Measurements from ENCODE around the gene CHRNE.

The CHRNE gene

DNA sequence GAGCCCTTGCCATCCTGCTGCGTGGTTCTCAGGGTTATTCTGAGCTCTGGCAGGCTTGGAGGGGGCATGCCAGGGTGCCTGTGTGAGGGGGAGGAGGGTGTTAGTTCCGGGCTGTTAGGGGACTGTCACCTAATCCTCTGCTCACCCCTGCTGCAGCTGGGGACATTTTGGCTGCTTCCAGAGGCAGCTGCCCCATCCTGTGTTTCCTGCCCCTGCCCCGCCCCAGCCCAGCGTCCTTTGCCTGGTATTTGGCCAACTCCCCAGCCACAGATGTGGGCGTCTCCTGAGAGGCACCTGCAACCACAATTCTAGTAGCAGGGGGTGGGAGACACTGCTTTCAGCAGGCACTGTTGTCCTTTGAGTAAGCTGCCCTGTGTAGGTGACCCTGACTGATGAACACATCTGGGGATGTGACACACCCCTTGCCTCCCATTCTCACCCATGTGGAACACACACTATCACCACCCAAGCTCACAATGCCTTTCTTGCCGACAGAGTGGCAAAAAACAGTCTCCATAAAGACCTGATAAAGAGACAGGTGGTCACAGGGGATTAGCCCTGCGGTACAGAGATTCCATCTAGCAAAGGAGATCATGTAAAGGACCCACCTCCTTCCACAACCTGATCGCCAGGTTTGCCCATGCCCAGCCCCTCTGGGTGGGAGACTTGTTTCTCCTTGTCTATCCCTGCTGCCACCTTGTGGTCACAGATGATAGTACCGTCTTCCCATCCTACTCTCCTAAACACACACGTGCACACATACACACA lies at the start of gene CHRNE:
CHRNE (minus strand) TSS at position 48 of the 768 bp plus-strand sequence; CDS start at position 13, 35 bp downstream.
- peak; percentile 84 for DNase-seq

DNA sequence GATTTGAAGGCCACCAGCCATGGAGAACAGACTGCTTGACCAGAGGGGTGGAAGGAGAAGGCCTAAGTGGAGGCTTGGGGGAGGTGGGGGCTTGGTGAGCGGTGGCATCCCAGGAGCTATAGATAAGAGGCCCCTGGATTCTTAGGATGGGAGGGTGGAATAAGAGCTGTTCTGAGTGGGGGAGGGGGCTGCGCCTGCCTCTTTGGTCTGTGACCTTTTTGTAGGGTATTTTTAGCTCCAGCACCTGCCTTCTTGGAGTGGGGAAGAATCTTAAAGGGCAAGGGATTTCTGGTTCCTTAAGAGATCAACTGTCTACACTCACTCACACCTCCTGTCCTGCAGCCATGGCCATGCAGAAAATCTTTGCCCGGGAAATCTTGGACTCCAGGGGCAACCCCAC lies 48.6 kb upstream of the CHRNE start:
- DNase-seq = no peak

DNA sequence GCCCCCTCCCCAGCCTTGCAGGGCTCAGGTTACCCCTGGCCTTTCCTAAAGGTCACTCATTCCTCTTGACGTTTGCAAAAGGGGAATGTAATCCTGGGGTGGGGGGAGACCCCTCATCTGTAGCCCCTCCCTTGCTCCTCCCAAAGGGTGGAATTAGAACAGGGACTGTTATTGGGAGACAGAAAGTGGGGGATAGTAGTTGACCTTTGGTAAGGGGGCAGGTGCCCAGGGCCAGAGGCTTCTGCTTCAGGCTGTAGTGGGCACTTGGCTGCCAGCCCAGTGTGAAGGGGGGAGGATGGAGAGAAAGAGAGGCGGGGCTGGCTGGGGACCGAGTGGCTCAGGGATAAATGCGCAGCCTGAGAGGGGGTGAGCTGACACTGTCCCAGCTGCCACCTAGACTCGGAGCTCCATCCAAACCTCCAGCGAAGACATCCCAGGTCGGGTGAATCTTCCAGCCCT lies 47.9 kb upstream of the CHRNE start, which contains the start of gene ENO3:
ENO3 (plus strand) TSS at position 374 of the 459 bp plus-strand sequence. CDS start 711 bp downstream, outside the sequence.
- peak; percentile 27 for DNase-seq

DNA sequence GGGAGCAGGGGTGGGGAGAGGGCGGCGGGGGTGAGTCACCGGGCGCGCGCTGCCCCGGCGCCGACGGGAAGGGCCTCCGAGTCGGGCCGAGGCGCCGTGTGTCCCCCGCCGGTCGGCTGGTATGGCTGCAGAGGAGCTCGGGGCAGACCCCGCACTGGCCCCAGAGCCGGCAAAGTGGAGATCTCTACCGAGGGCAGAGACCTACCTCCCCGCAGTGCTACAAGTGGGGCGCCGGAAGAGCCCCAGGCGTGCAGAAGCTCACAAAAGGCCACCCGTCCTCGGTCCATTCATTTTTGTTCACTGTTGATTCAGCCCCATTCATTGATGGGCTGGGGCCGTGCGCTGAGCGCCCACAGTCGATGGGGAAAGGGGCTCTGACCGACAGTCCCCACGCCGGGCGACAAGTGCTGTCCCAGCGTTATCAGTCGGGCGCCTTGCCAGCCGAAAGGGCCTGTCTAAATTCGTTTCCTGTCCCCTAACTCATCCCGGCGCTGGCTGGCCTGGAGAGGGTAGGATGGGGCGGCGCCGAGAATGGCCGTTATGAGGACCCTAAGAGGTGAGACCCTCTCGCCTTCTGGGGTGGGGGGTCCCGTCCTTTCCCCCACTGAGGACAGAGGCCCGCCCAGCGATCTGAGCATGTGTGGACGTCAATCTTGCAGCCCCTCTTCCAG lies 47.3 kb upstream of the CHRNE start:
- peak; percentile 30 for DNase-seq

DNA sequence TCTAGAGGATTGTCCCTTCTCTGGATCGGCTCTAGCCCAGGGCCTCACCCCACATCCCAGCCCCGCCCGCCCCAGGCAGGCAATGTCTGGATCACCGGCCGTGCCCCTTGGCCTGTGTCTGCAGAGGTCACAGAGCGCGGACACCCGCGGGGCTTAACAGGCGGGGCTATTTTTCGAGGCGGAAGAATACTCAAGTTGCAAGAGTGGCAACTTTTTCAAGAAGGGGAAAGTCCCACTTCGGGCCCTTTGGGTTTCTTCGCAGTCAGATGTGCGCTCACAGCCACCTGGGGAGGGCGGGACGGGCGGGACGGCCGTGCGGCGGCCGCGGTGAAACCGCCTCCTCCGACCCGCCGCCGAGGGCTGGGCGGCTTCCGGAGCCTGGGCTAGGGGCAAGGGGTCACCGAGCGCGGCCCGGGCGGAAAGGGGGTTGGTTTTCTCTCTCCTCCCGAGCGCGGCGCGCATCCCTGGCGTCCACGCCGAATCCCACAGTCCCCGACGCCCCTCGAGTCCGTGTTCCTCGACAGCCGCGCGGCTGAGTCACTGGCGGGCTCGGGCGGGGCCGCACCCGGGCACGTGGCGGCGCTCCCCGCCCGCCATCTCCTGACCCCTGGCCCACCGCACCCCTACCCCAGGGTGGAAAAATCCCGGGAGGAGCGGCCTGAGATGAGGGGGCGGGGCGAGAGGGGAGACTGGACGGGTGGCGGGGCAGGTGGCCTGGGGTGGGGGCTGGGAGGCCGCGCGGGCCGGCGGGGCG lies 46.6 kb upstream of the CHRNE start:
- DNase-seq = peak; percentile 66

DNA sequence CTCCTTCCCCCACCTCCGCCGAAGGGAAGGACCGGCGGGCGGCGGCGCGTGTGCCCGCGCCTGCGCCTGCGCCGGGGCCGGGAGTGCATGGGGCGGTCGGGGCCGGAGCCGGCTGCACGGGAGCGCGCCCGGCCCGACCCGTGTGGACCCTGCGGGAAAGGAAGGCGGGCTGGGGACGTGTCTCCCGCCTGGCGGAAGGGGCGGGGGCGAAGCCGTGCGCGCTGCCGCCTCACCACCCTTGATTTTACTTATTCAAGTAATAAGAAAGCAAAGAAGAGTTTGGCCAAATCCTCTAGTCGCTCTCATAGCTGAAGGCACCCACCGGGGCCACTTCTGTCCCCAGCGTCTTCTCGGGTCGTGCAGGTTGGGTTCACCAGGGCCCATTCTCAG lies 46.0 kb upstream of the CHRNE start:
- peak; percentile 87 for DNase-seq

DNA sequence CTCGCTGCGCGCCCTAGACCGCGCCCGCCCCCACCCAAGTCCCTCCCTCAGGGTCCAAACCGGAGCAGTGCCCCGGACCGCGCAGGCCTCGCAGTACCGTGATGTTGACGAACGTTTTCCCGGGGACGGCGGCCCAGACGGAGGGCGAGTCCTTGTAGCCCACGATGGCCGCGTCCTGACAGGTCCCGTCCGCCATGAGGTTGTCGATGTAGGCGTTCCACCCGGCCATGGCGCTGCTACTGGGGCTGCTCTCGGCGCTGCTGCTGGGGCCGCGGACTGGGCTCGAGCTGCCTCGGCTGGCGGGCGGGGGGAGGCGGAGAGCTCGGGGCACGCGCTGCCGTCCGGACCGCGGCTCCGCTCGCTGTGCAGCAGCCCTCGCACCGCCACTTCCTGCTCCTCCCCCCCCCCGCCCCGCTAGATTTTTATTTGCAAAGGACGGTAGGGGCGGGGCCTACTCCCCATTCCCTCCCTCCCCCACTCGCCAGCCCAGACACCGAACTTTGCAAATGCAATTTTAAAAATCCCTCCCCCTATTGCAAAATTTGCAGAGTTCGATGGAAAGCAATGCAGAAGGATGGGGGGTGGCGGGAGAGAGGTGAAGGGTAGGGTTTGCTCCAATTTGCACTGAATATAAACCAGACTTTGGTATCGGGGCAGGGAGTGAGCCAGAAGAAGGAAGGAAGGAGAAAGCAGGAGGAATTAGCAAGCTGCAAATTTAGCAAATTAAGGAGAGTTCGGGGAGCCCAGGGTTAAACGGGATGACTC lies 45.5 kb upstream of the CHRNE start, which contains the start of gene PFN1:
PFN1 (minus strand) TSS at position 365 of the 765 bp plus-strand sequence; CDS start at position 229, 136 bp downstream.
- peak; percentile 87 for DNase-seq

DNA sequence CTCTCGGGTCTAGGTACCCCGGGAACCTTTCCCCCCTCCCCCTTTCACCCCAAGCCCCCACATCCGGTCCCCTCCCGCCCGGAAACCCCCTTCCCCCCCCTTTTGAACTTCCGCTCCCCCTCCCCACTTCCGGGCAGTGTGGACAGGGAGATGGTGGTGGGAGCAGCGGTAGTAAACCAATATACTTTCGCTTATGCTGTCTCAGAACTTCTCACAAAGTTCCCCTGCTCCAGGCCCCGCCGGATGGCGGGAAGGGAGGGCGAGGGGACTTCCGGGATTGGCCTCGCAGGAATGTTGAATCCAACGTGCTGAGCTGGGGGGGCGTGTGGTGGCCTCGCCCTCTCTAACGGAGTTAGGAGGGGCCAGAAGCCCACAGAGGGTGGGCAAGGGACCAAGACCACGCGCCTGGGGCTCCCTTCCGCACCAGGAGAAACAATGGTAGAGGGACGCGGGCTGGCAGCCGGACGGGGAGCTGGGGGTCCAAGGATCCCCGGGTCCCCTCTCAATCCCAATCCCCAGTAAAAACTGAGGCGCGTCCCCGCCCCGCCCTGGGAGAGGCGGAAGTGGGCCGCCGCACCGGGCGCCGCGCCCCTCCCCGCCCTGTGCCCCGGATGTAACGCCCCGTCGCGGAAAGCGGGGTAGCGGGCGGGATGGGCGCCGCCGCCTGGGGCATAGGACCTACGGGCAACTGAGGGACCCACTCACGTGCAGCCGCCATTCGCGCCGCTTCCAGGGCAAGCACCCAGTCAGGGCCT lies 44.7 kb upstream of the CHRNE start:
- peak; percentile 41 for DNase-seq

DNA sequence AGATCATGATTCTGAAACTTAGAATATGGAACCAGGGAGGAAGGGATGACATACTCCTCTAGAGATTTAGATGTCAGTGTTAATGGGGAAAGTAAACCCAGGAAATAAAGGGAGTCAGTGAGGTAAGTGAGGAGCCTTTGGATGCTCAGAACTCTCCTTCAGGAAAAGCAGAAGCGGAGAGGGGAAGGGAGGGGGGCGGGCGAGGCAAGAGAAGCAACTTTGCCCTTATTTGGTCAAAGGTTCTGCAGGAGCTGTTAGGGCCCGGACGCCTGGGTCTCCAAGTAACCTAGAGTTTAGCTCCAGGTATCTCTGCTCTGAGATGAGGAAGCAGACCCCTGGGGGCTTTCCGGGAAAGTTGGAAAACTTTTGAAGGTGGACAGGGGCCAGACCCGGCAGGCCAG lies 44.1 kb upstream of the CHRNE start:
- no peak for DNase-seq

DNA sequence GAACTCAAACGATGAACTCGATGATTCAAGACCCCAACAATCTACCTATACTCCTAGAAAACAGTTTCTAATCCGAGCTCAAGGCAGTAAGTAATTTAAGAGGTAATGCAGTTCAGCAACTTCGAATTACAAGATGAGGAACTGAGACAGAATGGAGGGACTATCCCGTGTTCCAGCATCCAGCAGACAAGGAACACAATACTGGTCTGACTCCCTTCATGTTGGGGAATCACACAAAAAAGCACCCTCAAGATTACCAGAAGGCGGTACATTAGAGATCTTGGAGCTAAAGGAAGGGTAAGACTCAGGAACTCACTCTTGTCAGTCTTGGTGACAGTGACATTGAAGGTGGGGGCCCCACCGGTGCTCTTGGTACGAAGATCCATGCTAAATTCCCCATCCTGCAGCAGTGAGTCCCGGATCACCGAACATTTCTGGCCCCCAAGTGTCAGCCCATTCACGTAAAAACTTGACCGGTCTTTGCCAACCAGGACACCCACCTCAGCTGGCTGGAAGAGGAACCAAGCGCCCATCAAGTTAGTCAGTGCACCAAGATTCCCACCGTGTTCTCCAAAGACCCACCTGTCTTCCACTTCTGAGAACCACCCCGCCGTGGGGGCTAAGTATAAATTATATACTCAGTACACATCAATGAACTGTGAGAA lies 43.5 kb upstream of the CHRNE start:
- DNase-seq = no peak

DNA sequence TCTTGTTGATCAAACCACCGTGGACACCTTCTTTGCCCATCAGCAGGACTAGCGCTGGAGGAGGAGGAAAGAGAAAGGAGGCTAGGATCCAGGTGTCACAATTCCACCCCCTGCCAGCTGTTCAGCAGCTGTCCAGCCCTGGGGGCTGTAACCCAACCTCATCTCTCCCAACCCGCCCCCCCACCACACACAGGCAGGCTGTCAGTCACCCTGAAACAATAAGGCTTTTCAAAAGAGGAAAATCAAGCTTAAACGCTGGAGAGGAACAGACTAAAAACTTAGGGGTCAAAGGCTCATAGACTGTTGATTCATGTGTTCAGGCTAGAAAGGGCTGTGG lies 43.0 kb upstream of the CHRNE start:
- no peak for DNase-seq

DNA sequence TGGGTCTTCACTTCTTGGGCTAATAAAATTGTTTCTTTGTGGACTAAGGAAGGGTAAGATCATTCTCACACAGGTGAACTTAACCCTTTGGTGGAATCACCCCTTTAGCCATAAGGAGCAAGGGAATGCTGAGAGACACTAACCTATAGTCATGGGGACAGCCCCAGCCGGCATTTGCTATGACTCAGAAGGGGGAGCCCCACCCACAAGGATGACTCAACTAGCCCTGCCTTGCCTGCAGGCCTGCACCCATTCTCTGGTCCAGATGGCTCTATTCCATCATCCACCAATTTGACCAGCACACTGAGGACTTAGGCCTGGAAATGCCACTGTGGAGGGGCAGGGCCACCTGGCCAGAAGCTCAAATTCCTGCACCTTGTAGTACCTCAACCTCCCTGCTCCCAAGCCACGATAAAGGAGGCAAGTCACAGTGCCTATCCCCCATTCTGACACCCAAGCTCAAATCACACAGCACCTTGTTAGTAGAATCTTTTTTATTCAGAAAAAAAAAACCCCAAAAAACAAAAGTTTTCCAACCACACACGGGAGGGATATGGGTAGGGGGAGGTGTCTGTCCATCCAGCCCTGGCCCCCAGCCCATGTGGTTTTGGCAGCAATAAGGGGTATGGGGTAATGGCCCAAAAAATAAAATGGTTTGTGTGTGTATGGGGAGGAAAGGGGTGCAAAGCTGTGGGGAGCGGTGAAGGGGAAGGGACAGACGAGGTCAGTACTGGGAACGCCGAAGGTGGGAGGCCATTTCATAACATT lies 42.5 kb upstream of the CHRNE start:
- no peak for DNase-seq

DNA sequence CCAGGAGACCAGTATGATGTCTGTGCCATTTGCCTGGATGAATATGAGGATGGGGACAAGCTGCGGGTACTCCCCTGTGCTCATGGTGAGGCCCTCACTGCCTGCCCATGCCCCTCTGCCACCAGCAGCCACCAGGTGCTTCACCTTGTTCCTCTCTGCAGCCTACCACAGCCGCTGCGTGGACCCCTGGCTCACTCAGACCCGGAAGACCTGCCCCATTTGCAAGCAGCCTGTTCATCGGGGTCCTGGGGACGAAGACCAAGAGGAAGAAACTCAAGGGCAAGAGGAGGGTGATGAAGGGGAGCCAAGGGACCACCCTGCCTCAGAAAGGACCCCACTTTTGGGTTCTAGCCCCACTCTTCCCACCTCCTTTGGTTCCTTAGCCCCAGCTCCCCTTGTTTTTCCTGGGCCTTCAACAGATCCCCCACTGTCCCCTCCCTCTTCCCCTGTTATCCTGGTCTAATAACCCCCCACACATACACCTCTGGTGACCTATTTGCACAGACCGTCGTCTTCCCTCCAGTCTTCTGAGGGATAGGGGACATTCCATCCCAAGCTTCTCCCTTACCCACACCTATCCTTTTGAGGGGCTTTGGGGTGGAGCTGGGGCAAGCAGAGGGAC lies 41.8 kb upstream of the CHRNE start:
- no peak for DNase-seq

DNA sequence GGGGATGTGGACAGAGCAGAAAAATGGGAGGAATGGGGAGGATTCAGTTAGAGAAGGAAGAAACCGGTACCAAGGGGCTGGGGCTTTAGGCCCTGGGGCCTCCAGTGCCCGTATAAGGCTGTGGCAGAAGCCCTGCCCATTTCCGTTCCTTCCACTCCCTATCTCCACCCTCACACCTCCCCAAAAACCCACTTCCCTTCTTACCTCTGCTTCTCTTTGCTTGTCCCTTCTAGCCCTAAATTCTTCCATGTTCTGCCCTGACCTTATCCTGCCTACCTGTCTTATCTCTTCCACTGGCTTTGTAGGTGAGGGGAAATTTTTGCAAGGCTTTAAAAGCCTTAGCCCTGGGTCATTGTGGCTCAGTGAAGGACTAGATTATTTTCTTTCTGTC lies 41.3 kb upstream of the CHRNE start:
- DNase-seq = no peak

DNA sequence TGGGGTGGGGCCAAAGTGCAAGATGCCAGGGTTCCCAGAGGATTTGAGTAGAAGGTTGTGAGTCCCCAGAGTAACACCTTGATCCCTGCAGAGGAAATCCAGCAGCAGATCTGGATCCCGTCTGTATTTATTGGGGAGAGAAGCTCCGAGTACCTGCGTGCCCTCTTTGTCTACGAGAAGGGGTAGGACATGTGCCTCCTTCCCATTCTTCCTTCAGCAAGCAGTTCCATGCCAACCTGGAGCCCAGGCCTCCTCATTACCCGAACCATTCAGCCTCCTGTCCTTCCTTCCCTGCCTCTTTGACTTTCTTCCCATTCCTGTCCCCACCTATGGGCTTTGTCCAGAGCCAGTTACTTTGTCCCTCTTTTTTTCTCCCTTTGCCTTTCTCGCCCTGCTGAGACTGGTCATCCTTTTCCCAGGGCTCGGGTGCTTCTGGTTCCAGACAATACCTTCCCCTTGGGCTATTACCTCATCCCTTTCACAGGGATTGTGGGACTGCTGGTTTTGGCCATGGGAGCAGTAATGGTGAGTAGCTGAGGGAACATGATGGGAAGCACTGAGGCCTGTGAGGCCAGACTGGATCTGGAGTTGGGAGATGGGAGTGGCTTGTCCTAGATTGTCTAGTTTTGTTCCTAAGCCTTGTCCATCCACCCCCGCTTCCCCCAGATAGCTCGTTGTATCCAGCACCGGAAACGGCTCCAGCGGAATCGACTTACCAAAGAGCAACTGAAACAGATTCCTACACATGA lies 40.0 kb upstream of the CHRNE start:
- no peak for DNase-seq

DNA sequence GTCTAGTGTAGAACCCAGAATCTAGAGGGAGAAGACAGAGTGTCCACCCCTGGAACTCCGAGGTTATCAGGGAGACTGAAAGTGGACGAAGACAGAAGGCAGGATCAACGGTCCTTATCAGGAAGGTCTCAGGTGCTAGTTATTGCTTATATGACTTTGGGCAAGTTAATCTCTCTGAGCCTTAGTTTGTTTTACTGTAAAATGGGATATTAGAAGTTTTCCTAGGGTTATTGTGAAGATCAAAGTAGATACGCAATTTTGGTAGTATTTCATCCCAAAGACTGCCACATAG lies 38.4 kb upstream of the CHRNE start:
- no peak for DNase-seq

DNA sequence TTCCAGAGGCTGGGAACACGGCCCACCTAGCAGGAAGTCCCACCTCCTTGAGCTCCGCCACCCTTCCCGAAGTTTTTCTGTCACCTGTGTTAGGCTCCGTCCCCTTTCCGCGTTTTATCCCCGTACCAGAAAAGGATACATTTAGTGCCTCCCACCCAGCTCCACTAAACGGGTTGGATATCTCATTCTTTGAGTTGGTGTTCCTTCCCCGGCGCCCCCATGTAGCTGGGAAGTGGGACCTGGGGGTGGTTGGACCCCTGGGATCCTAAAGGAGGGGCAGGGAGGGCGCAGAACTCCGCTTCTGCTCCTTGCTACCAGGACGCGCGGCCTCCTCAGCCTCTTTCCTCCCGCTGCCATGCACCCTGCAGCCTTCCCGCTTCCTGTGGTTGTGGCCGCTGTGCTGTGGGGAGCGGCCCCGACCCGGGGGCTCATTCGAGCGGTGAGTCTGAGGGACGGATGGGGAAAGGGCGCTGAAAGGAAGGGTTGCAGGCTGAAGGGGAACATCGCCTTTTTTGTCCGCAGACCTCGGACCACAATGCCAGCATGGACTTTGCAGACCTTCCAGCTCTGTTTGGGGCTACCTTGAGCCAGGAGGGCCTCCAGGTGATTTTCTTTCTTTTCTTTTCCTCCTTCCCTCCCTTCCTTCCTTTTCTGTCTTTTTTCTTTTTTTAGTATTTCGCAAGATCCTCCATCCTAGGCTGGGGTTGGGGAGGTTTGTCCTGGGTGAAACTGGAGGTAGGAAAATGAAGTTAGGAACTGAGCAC lies 37.8 kb upstream of the CHRNE start:
- no peak for DNase-seq

DNA sequence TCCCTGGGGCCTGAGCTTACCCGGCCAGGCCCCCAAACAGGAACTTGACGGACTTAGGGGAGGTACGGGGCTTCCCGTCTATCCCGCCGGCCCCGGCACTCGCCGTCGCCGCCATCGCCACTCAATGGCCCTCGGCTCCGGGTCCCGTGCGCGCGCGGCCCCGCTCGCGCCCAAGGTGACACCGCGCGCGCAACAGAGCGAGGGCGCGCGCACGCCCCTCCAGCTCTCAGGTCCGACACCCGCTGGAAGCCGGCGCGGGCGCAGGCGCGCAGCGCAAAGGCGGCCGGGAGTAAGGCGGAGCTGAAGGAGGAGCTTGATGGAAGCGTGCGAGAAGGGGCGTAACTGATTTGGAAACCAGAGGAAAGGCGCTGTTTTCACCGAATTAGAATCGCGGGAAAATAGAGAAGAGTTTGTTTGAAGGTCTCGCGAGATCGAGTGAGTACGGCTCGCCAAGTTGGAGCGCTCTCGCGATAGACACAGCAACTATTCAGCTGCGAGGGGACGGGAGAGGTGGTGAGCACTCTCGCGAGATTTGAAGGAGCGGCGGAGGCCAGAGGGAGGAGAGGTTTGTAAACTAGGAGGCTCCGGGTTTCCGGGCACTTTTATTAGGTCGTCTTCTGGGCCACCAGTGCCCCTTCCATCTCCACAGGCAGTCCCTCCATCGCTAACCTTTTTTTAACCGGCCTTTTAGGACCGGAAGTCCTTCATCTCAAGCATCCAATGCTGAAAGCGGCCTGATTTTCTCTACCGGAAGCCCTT lies 37.1 kb upstream of the CHRNE start, which contains the start of the genes RNF167 and SLC25A11:
RNF167 (plus strand) TSS at position 473 of the 759 bp plus-strand sequence. CDS start 642 bp downstream, outside the sequence.
SLC25A11 (minus strand) TSS at position 251 of the 759 bp plus-strand sequence; CDS start at position 115, 136 bp downstream.
- peak; percentile 100 for DNase-seq
